ENCODE data around the gene EIPR1.

The EIPR1 gene

GRCh38 chr2:3146772-3147650 is 230.6 kb downstream of the EIPR1 start:
- no peak for DNase-seq (ENCODE audit: low read depth)

GRCh38 chr2:3146175-3146574 is 231.4 kb downstream of the EIPR1 start:
- no peak for DNase-seq (ENCODE audit: low read depth)

GRCh38 chr2:3145471-3146021 is 232.1 kb downstream of the EIPR1 start:
- DNase-seq (ENCODE audit: low read depth): no peak

GRCh38 chr2:3144856-3145255 is 232.8 kb downstream of the EIPR1 start:
- DNase-seq (ENCODE audit: low read depth): no peak

- no peak for DNase-seq (ENCODE audit: low read depth)
These were observed 234.0 kb downstream of the EIPR1 start for GRCh38 chr2:3143602-3144001.

GRCh38 chr2:3142961-3143571 is 234.6 kb downstream of the EIPR1 start:
- no peak for DNase-seq (ENCODE audit: low read depth)

- DNase-seq (ENCODE audit: low read depth): no peak
These were observed 235.4 kb downstream of the EIPR1 start for GRCh38 chr2:3142210-3142609.

GRCh38 chr2:3141696-3142095 is 235.9 kb downstream of the EIPR1 start:
- no peak for DNase-seq (ENCODE audit: low read depth)

GRCh38 chr2:3139906-3140305 is 237.7 kb downstream of the EIPR1 start:
- DNase-seq (ENCODE audit: low read depth): no peak
